ENCODE results near the gene PPP1R1B.

Gene PPP1R1B

GRCh38 chr17:39632153-39632941 is 5.6 kb downstream of the PPP1R1B start:
- peaks cover 4% of the 10 kb centered on the region for H3K27me3 ChIP-seq (ENCODE audit: insufficient read depth, low read depth, severe bottlenecking)
- H3K27ac ChIP-seq = peak overlapping the region; percentile 75
- DNase-seq = peak; percentile 77
- H3K4me3 ChIP-seq (ENCODE audit: low read depth, low read length) = no peak overlapping the region
- no peaks in the 10 kb centered on the region for H3K9me3 ChIP-seq (ENCODE audit: severe bottlenecking)
- H3K36me3 ChIP-seq = peaks cover 4% of the 10 kb centered on the region
- TF ChIP-seq CTCF (IDR thresholded peaks at IDR 0.05; ENCODE audit: low read depth, low read length) = no peak

GRCh38 chr17:39633570-39634183 is 6.9 kb downstream of the PPP1R1B start:
- Histone ChIP-seq H3K9me3 (ENCODE audit: severe bottlenecking) (no peaks in the 10 kb centered on the region), H3K36me3 (peaks cover 10% of the 10 kb centered on the region), H3K27me3 (ENCODE audit: insufficient read depth, low read depth, severe bottlenecking) (no peaks in the 10 kb centered on the region), H3K4me3 (ENCODE audit: low read depth, low read length) (no peak overlapping the region), H3K27ac (peak overlapping the region; percentile 3)
- no peak for TF ChIP-seq CTCF (IDR thresholded peaks at IDR 0.05; ENCODE audit: low read depth, low read length)
- DNase-seq = no peak

GRCh38 chr17:39634384-39634871 is 7.7 kb downstream of the PPP1R1B start:
- Histone ChIP-seq H3K9me3 (ENCODE audit: severe bottlenecking) (no peaks in the 10 kb centered on the region), H3K27ac (peak overlapping the region; percentile 7), H3K4me3 (ENCODE audit: low read depth, low read length) (no peak overlapping the region), H3K36me3 (peaks cover 11% of the 10 kb centered on the region), H3K27me3 (ENCODE audit: insufficient read depth, low read depth, severe bottlenecking) (no peaks in the 10 kb centered on the region)
- peak; percentile 44 for DNase-seq
- TF ChIP-seq CTCF (IDR thresholded peaks at IDR 0.05; ENCODE audit: low read depth, low read length) = peak; percentile 55

DNA sequence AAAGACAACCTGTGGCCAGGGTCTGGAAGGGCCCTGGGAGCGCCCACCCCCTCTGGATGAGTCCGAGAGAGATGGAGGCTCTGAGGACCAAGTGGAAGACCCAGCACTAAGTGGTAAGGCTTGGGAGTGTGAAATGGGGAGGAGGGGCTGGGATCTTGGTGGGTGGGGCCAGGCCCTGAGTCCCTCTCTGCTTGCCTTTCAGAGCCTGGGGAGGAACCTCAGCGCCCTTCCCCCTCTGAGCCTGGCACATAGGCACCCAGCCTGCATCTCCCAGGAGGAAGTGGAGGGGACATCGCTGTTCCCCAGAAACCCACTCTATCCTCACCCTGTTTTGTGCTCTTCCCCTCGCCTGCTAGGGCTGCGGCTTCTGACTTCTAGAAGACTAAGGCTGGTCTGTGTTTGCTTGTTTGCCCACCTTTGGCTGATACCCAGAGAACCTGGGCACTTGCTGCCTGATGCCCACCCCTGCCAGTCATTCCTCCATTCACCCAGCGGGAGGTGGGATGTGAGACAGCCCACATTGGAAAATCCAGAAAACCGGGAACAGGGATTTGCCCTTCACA is 8.9 kb downstream of the PPP1R1B start:
- no peak overlapping the region for H3K27ac ChIP-seq
- DNase-seq = peak; percentile 51
- TF ChIP-seq CTCF (IDR thresholded peaks at IDR 0.05; ENCODE audit: low read depth, low read length) = no peak
- H3K27me3 ChIP-seq (ENCODE audit: insufficient read depth, low read depth, severe bottlenecking) = no peaks in the 10 kb centered on the region
- H3K4me3 ChIP-seq (ENCODE audit: low read depth, low read length) = no peak overlapping the region
- peaks cover 20% of the 10 kb centered on the region for H3K36me3 ChIP-seq
- H3K9me3 ChIP-seq (ENCODE audit: severe bottlenecking) = no peaks in the 10 kb centered on the region

GRCh38 chr17:39636587-39636926 is 9.8 kb downstream of the PPP1R1B start:
- peaks cover 26% of the 10 kb centered on the region for H3K36me3 ChIP-seq
- H3K9me3 ChIP-seq (ENCODE audit: severe bottlenecking) = no peaks in the 10 kb centered on the region
- H3K27ac ChIP-seq = peak overlapping the region; percentile 94
- DNase-seq = no peak
- TF ChIP-seq CTCF (IDR thresholded peaks at IDR 0.05; ENCODE audit: low read depth, low read length) = no peak
- no peaks in the 10 kb centered on the region for H3K27me3 ChIP-seq (ENCODE audit: insufficient read depth, low read depth, severe bottlenecking)
- peak overlapping the region; percentile 95 for H3K4me3 ChIP-seq (ENCODE audit: low read depth, low read length)
